K562 (cell line): Measurements from ENCODE around the gene TIMM17A.

ENCODE experiments used
- CTCF ChIP-seq, 3 experiments: IDR thresholded peaks in 2 of 3; conservative IDR thresholded peaks in 1 of 3; 2 replicates each; pipeline ENCODE4 v1.5.1; 2011 to 2012; ENCODE audit warnings: low read length in 3 of 3, mild to moderate bottlenecking in 3 of 3, control low read depth in 2 of 3, improper control_type of control experiment in 1 of 3, inconsistent platforms in 1 of 3, low read depth in 1 of 3, mixed read lengths in 1 of 3, moderate library complexity in 1 of 3; ENCODE audit not compliant: insufficient read depth in 2 of 3
- EZH2 ChIP-seq: IDR thresholded peaks from 2 replicates; pipeline ENCODE4 v1.6.1; 2012; ENCODE audit warnings: low read depth, mild to moderate bottlenecking, inconsistent platforms, low read length, borderline replicate concordance
- RB1 ChIP-seq: fragments of 450-650 bp; IDR thresholded peaks from 2 replicates; pipeline ENCODE4 v1.6.1; 2017; ENCODE audit warnings: low read depth, mild to moderate bottlenecking
- ZNF232 ChIP-seq: sonication (generic); formaldehyde crosslinking; IDR thresholded peaks from 2 replicates; pipeline ENCODE4 v1.8.0; 2022; ENCODE audit warnings: mild to moderate bottlenecking, missing genetic modification reagents

- no peak for TF ChIP-seq CTCF (IDR thresholded peaks at IDR 0.05 in 2 of 3, conservative IDR thresholded peaks at IDR 0.05 in 1 of 3; ENCODE audit: insufficient read depth in 2 of 3, low read depth in 1 of 3, low read length in 3 of 3)
- TF ChIP-seq ZNF232 (CRISPR knock-in tag): no peak
- no peak for TF ChIP-seq RB1
- TF ChIP-seq EZH2: no peak
Measured at GRCh38 chr1:201928266-201928665, 27.0 kb upstream of the TIMM17A start.
